Measurements from ENCODE around the gene MTAP. TPM values are rescaled to one million over a fixed set of nuclear protein-coding genes. Genes with fewer than 3 reads are reported as not detected.
"Not testable (repeated sequence)": the region's sequence is repeated elsewhere in the genome, so short reads cannot be mapped to it uniquely, and the experiment has no call there.

Gene MTAP
- total RNA-seq, 1 donor from 2014 or later: 56.1 TPM

DNA sequence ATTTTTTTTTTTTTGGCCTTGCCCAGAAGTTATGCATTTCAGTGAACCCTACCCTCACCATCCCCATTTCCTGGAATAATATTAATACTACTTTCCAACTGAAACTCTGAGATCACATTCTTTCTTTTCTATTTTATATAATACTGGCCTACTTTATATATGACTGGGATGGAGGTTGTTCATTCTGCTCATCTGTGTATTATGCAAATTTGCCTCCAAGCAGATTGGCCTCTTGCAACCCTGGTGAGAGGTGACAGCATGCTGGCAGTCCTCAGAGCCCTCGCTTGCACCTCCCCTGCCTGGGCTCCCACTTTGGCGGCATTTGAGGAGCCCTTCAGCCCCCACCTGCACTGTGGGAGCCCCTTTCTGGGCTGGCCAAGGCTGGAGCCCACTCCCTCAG, 156.4 kb downstream of the MTAP start:
- Mint-ChIP-seq H3K4me3 (ENCODE audit: unreplicated experiment) (no peak overlapping the region), H3K27me3 (ENCODE audit: low read depth, unreplicated experiment) (peaks cover 25% of the 10 kb centered on the region), H3K9me3 (ENCODE audit: unreplicated experiment) (peaks cover 16% of the 10 kb centered on the region), H3K36me3 (ENCODE audit: low read depth, unreplicated experiment) (peaks cover 3% of the 10 kb centered on the region), H3K27ac (ENCODE audit: unreplicated experiment) (no peak overlapping the region), H3K4me1 (ENCODE audit: low read depth, unreplicated experiment) (no peaks in the 10 kb centered on the region)
- Histone ChIP-seq H3K9ac (ENCODE audit: low read length) (no peak overlapping the region), H3K9me3 (ENCODE audit: insufficient read depth, low read depth, low read length) (no peaks in the 10 kb centered on the region), H3K79me2 (ENCODE audit: insufficient read depth, low read length) (no peaks in the 10 kb centered on the region), H3K4me1 (ENCODE audit: insufficient read depth, low read length) (no peaks in the 10 kb centered on the region), H3K36me3 (ENCODE audit: insufficient read depth, low read length) (no peaks in the 10 kb centered on the region), H3K4me3 (ENCODE audit: insufficient read depth, low read depth, low read length) (no peak overlapping the region), H3K4me2 (ENCODE audit: low read length) (no peak overlapping the region), H3K27me3 (ENCODE audit: insufficient read depth, low read length) (peaks cover 2% of the 10 kb centered on the region), H2AFZ (ENCODE audit: low read depth, low read length) (no peak overlapping the region), H3K27ac (ENCODE audit: low read depth, low read length) (no peak overlapping the region), H4K20me1 (ENCODE audit: insufficient read depth, low read length) (no peaks in the 10 kb centered on the region)
- TF ChIP-seq CTCF (IDR thresholded peaks at IDR 0.05; ENCODE audit: insufficient read depth, low read depth, low read length) (no peak), EZH2 (IDR thresholded peaks at IDR 0.05; ENCODE audit: insufficient read depth, low read length) (no peak)
- no peak for DNase-seq (ENCODE audit: low read depth)
- no peak for FAIRE-seq

- H3K27me3 Mint-ChIP-seq (ENCODE audit: low read depth, unreplicated experiment): peaks cover 27% of the 10 kb centered on the region
- not testable (repeated sequence) for H3K4me3 ChIP-seq (ENCODE audit: insufficient read depth, low read depth, low read length); H3K9me3 ChIP-seq (ENCODE audit: insufficient read depth, low read depth, low read length); H3K27ac ChIP-seq (ENCODE audit: low read depth, low read length); H3K27me3 ChIP-seq (ENCODE audit: insufficient read depth, low read length); H3K4me2 ChIP-seq (ENCODE audit: low read length); H2AFZ ChIP-seq (ENCODE audit: low read depth, low read length); H3K27ac Mint-ChIP-seq (ENCODE audit: unreplicated experiment); H3K4me1 Mint-ChIP-seq (ENCODE audit: low read depth, unreplicated experiment); H3K9ac ChIP-seq (ENCODE audit: low read length); H3K4me3 Mint-ChIP-seq (ENCODE audit: unreplicated experiment); H3K36me3 Mint-ChIP-seq (ENCODE audit: low read depth, unreplicated experiment); H3K4me1 ChIP-seq (ENCODE audit: insufficient read depth, low read length); H3K36me3 ChIP-seq (ENCODE audit: insufficient read depth, low read length); H3K79me2 ChIP-seq (ENCODE audit: insufficient read depth, low read length); DNase-seq (ENCODE audit: low read depth); H4K20me1 ChIP-seq (ENCODE audit: insufficient read depth, low read length); FAIRE-seq
- peaks cover 16% of the 10 kb centered on the region for H3K9me3 Mint-ChIP-seq (ENCODE audit: unreplicated experiment)
These were observed 156.8 kb downstream of the MTAP start for GRCh38 chr9:21959268-21959667.

- peaks cover 45% of the 10 kb centered on the region for H3K27me3 Mint-ChIP-seq (ENCODE audit: low read depth, unreplicated experiment)
- Histone ChIP-seq H2AFZ (ENCODE audit: low read depth, low read length) (no peak overlapping the region), H3K9ac (ENCODE audit: low read length) (no peak overlapping the region), H3K27ac (ENCODE audit: low read depth, low read length) (no peak overlapping the region), H3K4me2 (ENCODE audit: low read length) (no peak overlapping the region), H3K27me3 (ENCODE audit: insufficient read depth, low read length) (peaks cover 2% of the 10 kb centered on the region), H3K79me2 (ENCODE audit: insufficient read depth, low read length) (no peaks in the 10 kb centered on the region), H4K20me1 (ENCODE audit: insufficient read depth, low read length) (no peaks in the 10 kb centered on the region), H3K4me3 (ENCODE audit: insufficient read depth, low read depth, low read length) (no peak overlapping the region), H3K9me3 (ENCODE audit: insufficient read depth, low read depth, low read length) (no peaks in the 10 kb centered on the region), H3K36me3 (ENCODE audit: insufficient read depth, low read length) (no peaks in the 10 kb centered on the region), H3K4me1 (ENCODE audit: insufficient read depth, low read length) (peaks cover 10% of the 10 kb centered on the region)
- no peak overlapping the region for H3K27ac Mint-ChIP-seq (ENCODE audit: unreplicated experiment)
- FAIRE-seq (no peak), DNase-seq (ENCODE audit: low read depth) (no peak)
- H3K4me3 Mint-ChIP-seq (ENCODE audit: unreplicated experiment): no peak overlapping the region
- H3K36me3 Mint-ChIP-seq (ENCODE audit: low read depth, unreplicated experiment): peaks cover 3% of the 10 kb centered on the region
- peaks cover 21% of the 10 kb centered on the region for H3K9me3 Mint-ChIP-seq (ENCODE audit: unreplicated experiment)
- no peaks in the 10 kb centered on the region for H3K4me1 Mint-ChIP-seq (ENCODE audit: low read depth, unreplicated experiment)
- TF ChIP-seq EZH2 (IDR thresholded peaks at IDR 0.05; ENCODE audit: insufficient read depth, low read length) (no peak), CTCF (IDR thresholded peaks at IDR 0.05; ENCODE audit: insufficient read depth, low read depth, low read length) (no peak)
These were observed 159.1 kb downstream of the MTAP start for GRCh38 chr9:21961569-21961968.
